HepG2 (cell line): ENCODE results near the gene AP3B2. TPM values are rescaled to one million over a fixed set of nuclear protein-coding genes. Genes with fewer than 3 reads are reported as not detected.

Source experiments
- ATAC-seq: fragments of 200-7000 bp; cut with Tn5 transposase; 3 replicates; pipeline ENCODE4 v1.9.1; 2020; ENCODE audit warnings: mild to moderate bottlenecking, moderate library complexity
- BruUV-seq: library from RNA; stranded (reverse); fragments of 400-500 nt; replicated peaks from 2 replicates; lab custom pipeline; 2021; lab: Mats Ljungman, UMichigan
- CTCF ChIA-PET: fragments of 300-600 bp; formaldehyde crosslinking; extraction: SDS; loops from one replicate; lab custom pipeline; 2021; ENCODE audit warnings: low total read pairs, inconsistent platforms, low intra/inter-chr PET ratio; lab: Yijun Ruan, JAX
- POLR2A ChIA-PET: fragments of 350-600 bp; sonication (Branson Sonifier 250); formaldehyde crosslinking; loops from one replicate; lab custom pipeline; 2020; ENCODE audit warnings: antibody characterized with exemption, inconsistent platforms; lab: Yijun Ruan, JAX
- DNase-seq: peaks from one replicate; pipeline ENCODE4 v3.0.0-alpha.2; 2015; ENCODE audit warnings: low spot score
- FAIRE-seq: peaks from 3 replicates; lab custom pipeline; 2011; peaks lifted over from hg19 to GRCh38; lab: Jason Lieb, UNC
- H2AFZ ChIP-seq: one replicate; pipeline ENCODE4 v1.6.1; 2011; ENCODE audit warnings: low read length, inconsistent platforms
- H3K27ac ChIP-seq: fragments of 300-600 bp; 3 replicates; pipeline ENCODE4 v1.8.0; 2011; ENCODE audit warnings: mixed run types, mild to moderate bottlenecking, mixed read lengths, low read length, inconsistent platforms; ENCODE audit not compliant: insufficient read depth; ENCODE audit errors: extremely low read length
- H3K27me3 ChIP-seq, 2 experiments: fragments of 200-600 bp in 1 of 2; 2 replicates in 1 of 2; 3 replicates in 1 of 2; pipeline versions ENCODE4 v1.6.0 to v1.8.0; 2011; ENCODE audit warnings: low read length in 2 of 2, mild to moderate bottlenecking in 2 of 2, moderate library complexity in 2 of 2, inconsistent platforms in 1 of 2; ENCODE audit not compliant: insufficient read depth in 2 of 2, control insufficient read depth in 1 of 2
- H3K36me3 ChIP-seq, 2 experiments: fragments of 200-600 bp in 1 of 2; replicated peaks in 1 of 2; 2 replicates in 1 of 2; 3 replicates in 1 of 2; pipeline versions ENCODE4 v1.5.1 to v1.8.0; 2011; ENCODE audit warnings: low read length in 2 of 2, inconsistent platforms in 1 of 2; ENCODE audit not compliant: insufficient read depth in 2 of 2, control insufficient read depth in 1 of 2
- H3K4me1 ChIP-seq: 2 replicates; pipeline ENCODE4 v1.5.1; 2012; ENCODE audit warnings: low read length, inconsistent platforms; ENCODE audit not compliant: insufficient read depth
- H3K4me2 ChIP-seq: 2 replicates; pipeline ENCODE4 v1.6.0; 2011; ENCODE audit warnings: low read depth, low read length, inconsistent platforms
- H3K4me3 ChIP-seq, 3 experiments: fragments of 200-600 bp in 1 of 3; sonication (generic), shearing (Covaris generic) in 1 of 3; replicated peaks in 1 of 3; 2 replicates each; pipeline ENCODE4 v1.5.1; 2011 to 2016; ENCODE audit warnings: low read length in 3 of 3, inconsistent platforms in 2 of 3, low read depth in 2 of 3, mild to moderate bottlenecking in 2 of 3, control low read depth in 1 of 3, mixed read lengths in 1 of 3; ENCODE audit not compliant: insufficient read depth in 1 of 3
- H3K79me2 ChIP-seq: one replicate; pipeline ENCODE4 v1.6.1; 2011; ENCODE audit warnings: low read length, inconsistent platforms; ENCODE audit not compliant: insufficient read depth
- H3K9ac ChIP-seq: 2 replicates; pipeline ENCODE4 v1.6.0; 2011; ENCODE audit warnings: mild to moderate bottlenecking, low read depth, low read length, inconsistent platforms; ENCODE audit not compliant: insufficient read depth
- H3K9me3 ChIP-seq: 2 replicates; pipeline ENCODE4 v1.5.1; 2012; ENCODE audit warnings: mild to moderate bottlenecking, low read length
- H4K20me1 ChIP-seq: 2 replicates; pipeline ENCODE4 v1.6.0; 2011; ENCODE audit warnings: inconsistent platforms, mild to moderate bottlenecking, low read length, moderate library complexity; ENCODE audit not compliant: insufficient read depth
- FOSL2 ChIP-seq: sonication (generic); formaldehyde crosslinking; IDR thresholded peaks from 2 replicates; pipeline ENCODE4 v1.4.0; 2020; ENCODE audit warnings: missing genetic modification reagents
- HNF4G ChIP-seq, 2 experiments: sonication (generic) in 1 of 2; formaldehyde crosslinking in 1 of 2; IDR thresholded peaks; 2 replicates each; pipeline versions ENCODE4 v1.4.0 to v1.6.1; 2011 to 2020; ENCODE audit warnings: borderline replicate concordance in 2 of 2, low read depth in 2 of 2, mild to moderate bottlenecking in 2 of 2, low read length in 1 of 2, missing genetic modification reagents in 1 of 2, moderate library complexity in 1 of 2
- PCBP1 ChIP-seq: fragments of 200-400 bp; formaldehyde crosslinking; IDR thresholded peaks from 2 replicates; pipeline ENCODE4 v1.6.1; 2017; ENCODE audit warnings: mild to moderate bottlenecking, low read depth, low read length, borderline replicate concordance
- PTBP1 ChIP-seq: fragments of 200-400 bp; formaldehyde crosslinking; IDR thresholded peaks from 2 replicates; pipeline ENCODE4 v1.6.1; 2018; ENCODE audit warnings: low read length, low read depth; ENCODE audit not compliant: poor library complexity, severe bottlenecking
- ZNF431 ChIP-seq: sonication (generic); formaldehyde crosslinking; IDR thresholded peaks from 2 replicates; pipeline ENCODE4 v1.9.0; 2022; ENCODE audit warnings: missing genetic modification reagents, low read depth, mild to moderate bottlenecking, borderline replicate concordance
- WGBS: methylation state at CpG from one replicate; pipeline ENCODE4 v1.1.6; 2017; ENCODE audit warnings: low lambda C conversion rate; 5-methylcytosine and 5-hydroxymethylcytosine counted together
- in situ Hi-C: cut with HindIII; loops from 2 replicates; pipeline ENCODE4 v1.10.0; 2017; ENCODE audit warnings: low pct_unique_long_range_greater_than_20kb; ENCODE audit not compliant: extremely low pct_ligation_motif_present
- intact Hi-C: fragments of 100-400 bp; cut with micrococcal nuclease; formaldehyde crosslinking; loops from one replicate; pipeline ENCODE4 v1.10.0; 2022; ENCODE audit not compliant: unreplicated experiment
- polyA plus RNA-seq, 8 experiments: library from polyadenylated mRNA; depleted of rRNA in 3 of 8; stranded (reverse) in 7 of 8; unstranded in 1 of 8; fragments of >200 nt; fragmentation: Illumina TruSeq in 4 of 8; extraction: Trizol in 4 of 8; gene quantifications; 2 replicates each; pipeline versions ENCODE4 v1.2.1 to v1.2.3, GENCODE V29; 2011 to 2016; ENCODE audit warnings: low read depth in 4 of 8, missing spikeins in 1 of 8, mixed read lengths in 1 of 8; ENCODE audit not compliant: insufficient read depth in 1 of 8
- total RNA-seq, 5 experiments: library from RNA; depleted of rRNA; stranded (reverse); fragments of >200 nt; fragmentation: Illumina TruSeq; extraction: Trizol; gene quantifications; 2 replicates each; pipeline ENCODE4 v1.2.3, GENCODE V29; 2016; ENCODE audit warnings: low read depth in 1 of 5
- TF ChIP-seq, protein P1 (sequence below): sonication (generic); formaldehyde crosslinking; IDR thresholded peaks from 2 replicates; pipeline ENCODE4 v1.4.0; 2020; ENCODE audit warnings: missing genetic modification reagents, borderline replicate concordance

Gene AP3B2
- total and polyA plus RNA-seq, 2 of the 13 experiments (the other 11 are each of a cell fraction or from before 2014, with no cell fraction given), result not detected

- DNase-seq (no peak), ATAC-seq (no peak), FAIRE-seq (no peak)
- WGBS, result 10% methylated on average over 4 of the region's 4 CpGs
- H3K9ac ChIP-seq, result peak overlapping the region; percentile 94
- peaks cover 3 to 34% of the 10 kb centered on the region in 2 experiments for H3K36me3 ChIP-seq
- H4K20me1 ChIP-seq, result no peaks in the 10 kb centered on the region
- intact Hi-C loops (loop anchor here (2.0 to 5.0 kb wide), 2 partner anchors 57 to 261 kb away; partner anchors contain the start of genes C15orf40 and WHAMM), in situ Hi-C loops (no loop called here)
- H3K4me2 ChIP-seq, result peak overlapping the region; percentile 77
- peaks cover 0 to 3% of the 10 kb centered on the region in 2 experiments; a peak in 1 of 5 replicates for H3K27me3 ChIP-seq
- TF ChIP-seq FOSL2, result no peak
- TF ChIP-seq HNF4G (IDR thresholded peaks at IDR 0.05; ENCODE audit: borderline replicate concordance, low read depth, low read length), result no peak
- peak; percentile 39; the same call in 1 of the 2 replicates for TF ChIP-seq HNF4G (CRISPR knock-in tag; IDR thresholded peaks at IDR 0.05; ENCODE audit: borderline replicate concordance, low read depth)
- H3K27ac ChIP-seq, result peak overlapping the region; percentile 89
- CTCF ChIA-PET, result no interaction called here
- H3K9me3 ChIP-seq, result no peaks in the 10 kb centered on the region
- no peak overlapping the region for H2AFZ ChIP-seq
- BruUV-seq, result no TSS peak
- H3K79me2 ChIP-seq, result peaks cover 38% of the 10 kb centered on the region
- H3K4me1 ChIP-seq, result peaks cover 38% of the 10 kb centered on the region
- POLR2A ChIA-PET, result interaction anchor here (1.3 to 3.3 kb wide), 11 partner anchors 9 to 260 kb away, joined by 3 to 26 read pairs (median 10); partner anchors contain the start of genes C15orf40 and RPS17
- H3K4me3 ChIP-seq, result peak overlapping the region; percentile 80 to 87 (median 84)
Measured at GRCh38 chr15:82751308-82751707, 41.6 kb upstream of the AP3B2 start.

GRCh38 chr15:82750831-82751180 is 41.1 kb upstream of the AP3B2 start:
- peaks cover 38% of the 10 kb centered on the region for H3K4me1 ChIP-seq
- BruUV-seq, result TSS peak; percentile 73
- no peak overlapping the region for H2AFZ ChIP-seq
- no peaks in the 10 kb centered on the region for H3K9me3 ChIP-seq
- POLR2A ChIA-PET, result interaction anchor here (0.7 to 3.3 kb wide), 26 partner anchors 9 to 316 kb away, joined by 3 to 26 read pairs (median 6); partner anchors contain the start of genes BTBD1, C15orf40, FSD2 and RAMAC
- peak overlapping the region; percentile 80 to 87 (median 84) for H3K4me3 ChIP-seq
- peaks cover 38% of the 10 kb centered on the region for H3K79me2 ChIP-seq
- peaks cover 0 to 3% of the 10 kb centered on the region in 2 experiments; a peak in 1 of 5 replicates for H3K27me3 ChIP-seq
- in situ Hi-C loops (no loop called here), intact Hi-C loops (loop anchor here (1.0 to 5.0 kb wide), 3 partner anchors 58 to 261 kb away; partner anchors contain the start of genes C15orf40, RPS17 and WHAMM)
- peaks cover 3 to 29% of the 10 kb centered on the region in 2 experiments for H3K36me3 ChIP-seq
- WGBS, result 4% methylated on average over 8 of the region's 8 CpGs
- CTCF ChIA-PET, result no interaction called here
- peak; percentile 30 for ATAC-seq
- H4K20me1 ChIP-seq, result no peaks in the 10 kb centered on the region
- H3K27ac ChIP-seq, result peak overlapping the region; percentile 89
- H3K4me2 ChIP-seq, result peak overlapping the region; percentile 77
- DNase-seq, result no peak
- FAIRE-seq, result no peak
- H3K9ac ChIP-seq, result peak overlapping the region; percentile 94
- TF ChIP-seq, protein P1, sequence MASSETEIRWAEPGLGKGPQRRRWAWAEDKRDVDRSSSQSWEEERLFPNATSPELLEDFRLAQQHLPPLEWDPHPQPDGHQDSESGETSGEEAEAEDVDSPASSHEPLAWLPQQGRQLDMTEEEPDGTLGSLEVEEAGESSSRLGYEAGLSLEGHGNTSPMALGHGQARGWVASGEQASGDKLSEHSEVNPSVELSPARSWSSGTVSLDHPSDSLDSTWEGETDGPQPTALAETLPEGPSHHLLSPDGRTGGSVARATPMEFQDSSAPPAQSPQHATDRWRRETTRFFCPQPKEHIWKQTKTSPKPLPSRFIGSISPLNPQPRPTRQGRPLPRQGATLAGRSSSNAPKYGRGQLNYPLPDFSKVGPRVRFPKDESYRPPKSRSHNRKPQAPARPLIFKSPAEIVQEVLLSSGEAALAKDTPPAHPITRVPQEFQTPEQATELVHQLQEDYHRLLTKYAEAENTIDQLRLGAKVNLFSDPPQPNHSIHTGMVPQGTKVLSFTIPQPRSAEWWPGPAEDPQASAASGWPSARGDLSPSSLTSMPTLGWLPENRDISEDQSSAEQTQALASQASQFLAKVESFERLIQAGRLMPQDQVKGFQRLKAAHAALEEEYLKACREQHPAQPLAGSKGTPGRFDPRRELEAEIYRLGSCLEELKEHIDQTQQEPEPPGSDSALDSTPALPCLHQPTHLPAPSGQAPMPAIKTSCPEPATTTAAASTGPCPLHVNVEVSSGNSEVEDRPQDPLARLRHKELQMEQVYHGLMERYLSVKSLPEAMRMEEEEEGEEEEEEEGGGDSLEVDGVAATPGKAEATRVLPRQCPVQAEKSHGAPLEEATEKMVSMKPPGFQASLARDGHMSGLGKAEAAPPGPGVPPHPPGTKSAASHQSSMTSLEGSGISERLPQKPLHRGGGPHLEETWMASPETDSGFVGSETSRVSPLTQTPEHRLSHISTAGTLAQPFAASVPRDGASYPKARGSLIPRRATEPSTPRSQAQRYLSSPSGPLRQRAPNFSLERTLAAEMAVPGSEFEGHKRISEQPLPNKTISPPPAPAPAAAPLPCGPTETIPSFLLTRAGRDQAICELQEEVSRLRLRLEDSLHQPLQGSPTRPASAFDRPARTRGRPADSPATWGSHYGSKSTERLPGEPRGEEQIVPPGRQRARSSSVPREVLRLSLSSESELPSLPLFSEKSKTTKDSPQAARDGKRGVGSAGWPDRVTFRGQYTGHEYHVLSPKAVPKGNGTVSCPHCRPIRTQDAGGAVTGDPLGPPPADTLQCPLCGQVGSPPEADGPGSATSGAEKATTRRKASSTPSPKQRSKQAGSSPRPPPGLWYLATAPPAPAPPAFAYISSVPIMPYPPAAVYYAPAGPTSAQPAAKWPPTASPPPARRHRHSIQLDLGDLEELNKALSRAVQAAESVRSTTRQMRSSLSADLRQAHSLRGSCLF (CRISPR knock-in tag), result no peak
- TF ChIP-seq PTBP1 (no peak), PCBP1 (no peak), ZNF431 (no peak)
